NCI-H524 treated with DMSO at 0.1 percent for 48 hours (cell line): ENCODE measurements around the gene RGL3.
"Not testable (repeated sequence)": the region's sequence is repeated elsewhere in the genome, so short reads cannot be mapped to it uniquely, and the experiment has no call there.

ENCODE experiments used
- DNase-seq: peaks from one replicate; lab custom pipeline; 2025; lab: John Stamatoyannopoulos, UW

RGL3 gene

DNA sequence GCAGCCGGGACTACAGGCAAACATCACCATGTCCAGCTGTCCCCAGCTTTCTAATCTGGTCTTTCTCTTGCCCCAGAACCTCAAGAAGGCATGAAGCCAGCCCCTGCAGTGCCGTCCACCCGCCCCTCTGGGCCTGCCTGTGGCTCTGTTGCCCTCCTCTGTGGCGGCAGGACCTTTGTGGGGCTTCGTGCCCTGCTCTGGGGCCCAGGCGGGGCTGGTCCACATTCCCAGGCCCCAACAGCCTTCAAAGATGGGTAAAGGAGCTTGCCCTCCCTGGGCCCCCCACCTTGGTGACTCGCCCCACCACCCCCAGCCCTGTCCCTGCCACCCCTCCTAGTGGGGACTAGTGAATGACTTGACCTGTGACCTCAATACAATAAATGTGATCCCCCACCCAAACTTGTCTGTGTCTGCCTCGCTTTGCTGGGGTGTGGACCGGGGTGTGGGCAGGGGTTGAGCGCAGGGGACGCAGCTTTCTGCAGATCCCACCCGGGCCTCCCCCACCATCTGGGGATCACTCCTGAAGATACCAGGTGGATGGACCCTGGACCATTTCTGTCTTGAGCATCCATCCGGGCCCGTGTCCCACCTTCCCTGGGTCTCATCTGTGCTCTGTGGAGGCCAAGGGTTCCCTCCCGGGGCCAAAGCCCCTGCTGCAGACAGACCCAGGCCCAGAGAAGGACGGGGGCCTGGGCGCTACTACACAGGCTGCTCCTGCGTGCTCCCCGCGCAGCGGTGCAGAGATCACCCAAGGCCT is 31.6 kb upstream of the RGL3 start:
- no peak for DNase-seq

DNA sequence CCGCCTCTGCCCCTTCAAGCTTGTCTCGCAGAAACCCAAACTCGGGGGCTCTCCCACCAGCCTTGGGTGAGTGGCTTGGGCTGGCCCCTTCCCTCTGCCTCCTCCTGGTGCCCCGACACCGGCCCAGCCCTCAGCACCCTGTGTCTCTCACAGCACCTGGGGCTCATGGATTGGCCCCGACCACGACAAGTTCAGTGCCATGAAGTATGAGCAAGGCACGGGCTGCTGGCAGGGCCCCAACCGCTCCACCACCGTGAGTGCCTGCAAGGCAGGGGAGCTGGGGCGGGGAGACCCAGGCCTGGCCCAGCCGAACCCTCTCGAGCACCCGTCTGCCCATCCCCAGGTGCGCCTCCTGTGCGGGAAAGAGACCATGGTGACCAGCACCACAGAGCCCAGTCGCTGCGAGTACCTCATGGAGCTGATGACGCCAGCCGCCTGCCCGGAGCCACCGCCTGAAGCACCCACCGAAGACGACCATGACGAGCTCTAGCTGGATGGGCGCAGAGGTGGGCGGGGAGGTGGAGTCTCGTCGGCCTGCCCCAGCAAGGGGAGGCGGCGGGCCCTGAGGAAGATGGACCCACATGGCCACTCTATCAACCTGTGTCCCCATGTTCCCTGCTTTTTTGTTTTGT is 29.9 kb upstream of the RGL3 start:
- DNase-seq, result no peak

DNA sequence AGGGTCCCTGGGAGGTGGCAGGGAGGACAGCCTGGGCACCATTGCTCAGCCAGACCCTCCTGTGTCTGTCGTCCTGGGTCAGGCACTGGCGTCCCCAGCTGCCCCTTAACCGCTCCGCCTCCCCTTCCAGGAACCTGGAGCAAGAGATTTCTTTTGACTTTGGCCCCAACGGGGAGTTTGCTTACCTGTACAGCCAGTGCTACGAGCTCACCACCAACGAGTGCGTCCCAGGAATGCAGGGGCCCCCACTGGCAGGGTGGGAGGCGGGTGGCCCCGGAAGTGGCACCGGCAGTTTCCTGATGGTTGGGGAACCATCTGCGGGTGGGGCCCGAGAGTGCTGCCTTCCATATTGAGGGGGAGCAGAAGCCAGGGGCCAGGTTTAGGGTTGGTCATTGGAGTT is 29.3 kb upstream of the RGL3 start:
- DNase-seq, result no peak

DNA sequence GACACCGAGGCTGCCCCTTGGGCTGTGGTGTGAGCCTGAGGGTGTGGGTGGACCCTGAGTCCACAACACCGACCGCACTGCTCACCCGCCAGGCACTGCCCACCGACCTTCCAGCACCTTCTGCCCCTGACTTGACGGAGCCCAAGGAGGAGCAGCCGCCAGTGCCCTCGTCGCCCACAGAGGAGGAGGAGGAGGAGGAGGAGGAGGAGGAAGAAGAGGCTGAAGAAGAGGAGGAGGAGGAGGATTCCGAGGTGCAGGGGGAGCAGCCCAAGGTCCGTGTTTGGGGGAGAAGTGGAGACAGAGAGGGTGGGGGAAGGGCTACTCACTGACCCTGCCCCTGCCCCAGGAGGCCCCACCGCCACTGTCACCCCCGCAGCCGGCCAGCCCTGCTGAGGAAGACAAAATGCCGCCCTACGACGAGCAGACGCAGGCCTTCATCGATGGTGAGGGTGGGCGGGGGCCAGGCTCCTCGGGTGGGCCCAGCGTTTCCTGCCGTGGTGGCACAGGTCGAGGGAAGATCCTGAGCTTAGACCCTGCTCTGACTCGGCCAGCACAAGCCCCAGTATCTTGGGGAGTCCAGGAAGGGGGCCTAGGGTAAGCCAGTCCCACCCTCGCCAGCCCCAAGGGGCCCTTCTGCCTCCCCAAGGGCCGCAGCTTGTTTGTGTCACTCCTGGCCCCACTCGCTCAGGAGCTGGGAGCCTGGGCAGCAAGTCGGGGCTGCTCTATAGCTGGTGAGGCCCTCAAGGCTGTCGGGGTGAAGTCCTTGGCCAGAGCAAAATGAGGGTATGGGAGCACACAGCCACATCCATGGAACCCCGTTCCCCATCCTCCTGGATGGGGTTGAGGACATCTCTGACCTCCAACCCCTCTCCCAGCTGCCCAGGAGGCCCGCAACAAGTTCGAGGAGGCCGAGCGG is 28.5 kb upstream of the RGL3 start:
- no peak for DNase-seq

DNA sequence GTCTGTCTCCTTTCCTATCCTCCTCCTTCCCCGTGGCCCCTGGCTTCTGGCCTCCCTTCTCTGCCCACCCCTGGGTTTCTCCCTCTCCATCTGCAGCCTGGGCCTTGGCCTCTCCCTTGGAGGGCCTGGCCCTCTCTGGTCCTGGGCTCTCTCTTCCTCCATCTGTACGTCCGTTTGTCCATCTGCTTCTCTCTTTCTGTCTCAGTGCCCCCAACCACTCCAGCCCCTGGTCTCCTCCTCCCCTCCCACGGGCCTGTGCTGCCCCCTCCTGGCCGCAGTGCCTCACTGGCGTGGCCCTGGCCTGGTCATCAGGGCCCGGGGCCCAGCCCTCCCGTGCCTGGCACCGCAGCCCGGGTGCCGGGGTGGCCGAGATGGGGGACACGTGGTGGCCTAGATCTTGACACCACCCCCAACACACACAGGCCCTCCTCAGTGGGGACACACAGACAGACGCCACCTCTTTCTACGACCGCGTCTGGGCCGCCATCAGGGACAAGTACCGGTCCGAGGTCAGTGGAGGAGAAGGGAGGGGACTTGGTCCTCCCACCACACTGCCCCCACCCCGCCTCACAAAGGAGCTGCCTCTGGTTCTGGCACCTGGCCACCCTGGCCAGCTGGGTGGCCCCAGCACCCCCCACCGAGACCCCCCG is 27.7 kb upstream of the RGL3 start:
- no peak for DNase-seq

DNA sequence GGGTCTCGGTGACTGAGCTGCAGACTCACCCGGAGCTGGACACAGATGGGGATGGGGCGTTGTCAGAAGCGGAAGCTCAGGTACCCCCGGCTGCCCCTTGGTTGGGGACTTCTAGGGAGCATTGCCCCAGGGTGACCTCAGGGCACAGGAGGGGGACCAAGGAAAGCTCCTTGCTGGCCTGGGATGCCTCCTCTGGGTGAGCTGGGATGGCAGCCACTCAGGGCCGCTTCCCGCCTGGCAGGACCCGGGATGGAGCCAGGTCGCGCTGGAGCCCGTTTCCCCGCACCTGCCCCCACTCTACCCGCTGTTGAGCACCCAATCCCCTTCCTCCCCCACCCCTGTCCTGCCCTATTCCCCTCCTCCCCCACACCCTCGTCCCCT is 27.1 kb upstream of the RGL3 start:
- DNase-seq, result no peak

DNA sequence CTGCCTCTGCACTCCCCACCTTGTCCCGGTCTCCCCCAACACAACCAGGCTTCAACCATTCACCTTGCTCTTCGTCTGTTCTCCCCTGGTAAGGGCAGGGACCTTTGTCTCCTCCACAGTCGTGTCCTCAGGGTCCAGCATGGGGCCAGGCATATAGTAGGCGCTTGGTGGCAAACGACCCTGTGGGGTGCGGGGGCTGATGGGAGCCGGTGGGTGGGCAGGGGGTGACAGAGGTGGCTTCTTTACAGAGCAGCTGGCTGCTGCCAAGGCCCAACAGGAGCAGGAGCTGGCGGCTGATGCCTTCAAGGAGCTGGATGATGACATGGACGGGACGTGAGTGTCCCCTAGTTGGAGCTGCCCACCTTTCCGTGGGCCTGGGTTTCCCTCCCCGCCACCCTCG is 26.0 kb upstream of the RGL3 start:
- DNase-seq, result no peak

DNA sequence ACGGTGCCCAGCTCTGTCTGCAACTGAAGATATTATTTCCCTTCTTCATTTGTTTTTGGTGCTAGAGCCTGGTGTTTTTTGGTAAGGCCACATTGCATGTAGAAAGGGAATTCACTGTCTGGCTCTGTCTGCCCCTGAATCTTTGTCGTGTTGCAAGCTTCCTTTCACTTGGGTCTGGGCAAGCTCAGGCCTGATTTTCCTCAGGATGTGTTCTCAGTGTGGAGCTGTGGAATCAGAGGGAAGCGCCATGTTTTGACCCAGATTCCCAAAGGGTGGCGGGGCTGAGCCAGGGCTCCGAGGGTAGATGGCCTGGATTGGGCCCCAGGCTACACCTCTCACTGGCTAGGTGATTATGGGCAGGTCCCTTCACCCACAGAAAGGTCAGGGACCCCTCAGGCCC is 24.9 kb upstream of the RGL3 start:
- no peak for DNase-seq

DNA sequence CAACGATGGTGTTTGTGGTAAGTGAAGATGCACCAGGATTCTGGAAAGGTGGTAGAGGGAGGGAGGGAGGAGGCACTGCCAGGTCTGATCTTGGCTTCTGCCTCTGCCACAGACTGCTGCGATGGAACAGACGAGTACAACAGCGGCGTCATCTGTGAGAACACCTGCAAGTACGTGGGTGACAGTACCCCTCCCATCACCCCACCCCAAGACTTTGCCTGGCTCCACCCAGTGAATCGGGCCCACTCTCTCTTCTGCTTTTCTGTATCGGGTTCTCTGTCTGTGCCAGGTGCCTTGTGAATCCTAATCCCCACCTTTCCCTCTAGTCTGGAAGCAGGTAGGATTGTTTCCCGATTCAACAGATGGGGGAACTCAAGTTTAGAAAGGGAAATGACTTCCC is 18.8 kb upstream of the RGL3 start:
- no peak for DNase-seq

DNA sequence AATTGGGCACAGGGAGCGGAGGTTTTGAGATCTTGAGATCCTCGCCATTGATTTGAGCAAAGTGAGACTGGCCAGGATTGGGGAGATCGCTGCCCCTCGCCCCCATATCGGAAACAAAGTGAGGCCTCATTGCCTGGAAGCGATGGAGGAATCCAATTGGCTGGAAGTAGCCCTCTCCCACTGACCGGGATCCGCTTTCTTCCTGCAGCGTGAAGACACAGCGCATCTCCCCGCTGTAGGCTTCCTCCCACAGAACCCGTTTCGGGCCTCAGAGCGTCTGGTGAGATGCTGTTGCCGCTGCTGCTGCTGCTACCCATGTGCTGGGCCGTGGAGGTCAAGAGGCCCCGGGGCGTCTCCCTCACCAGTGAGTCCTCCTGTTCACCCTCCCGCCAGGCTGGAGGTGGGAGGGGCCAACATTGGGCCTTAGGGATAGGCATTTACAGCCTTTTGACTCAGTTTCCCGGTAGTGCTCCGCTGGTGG is 16.8 kb upstream of the RGL3 start:
- DNase-seq, result no peak

DNA sequence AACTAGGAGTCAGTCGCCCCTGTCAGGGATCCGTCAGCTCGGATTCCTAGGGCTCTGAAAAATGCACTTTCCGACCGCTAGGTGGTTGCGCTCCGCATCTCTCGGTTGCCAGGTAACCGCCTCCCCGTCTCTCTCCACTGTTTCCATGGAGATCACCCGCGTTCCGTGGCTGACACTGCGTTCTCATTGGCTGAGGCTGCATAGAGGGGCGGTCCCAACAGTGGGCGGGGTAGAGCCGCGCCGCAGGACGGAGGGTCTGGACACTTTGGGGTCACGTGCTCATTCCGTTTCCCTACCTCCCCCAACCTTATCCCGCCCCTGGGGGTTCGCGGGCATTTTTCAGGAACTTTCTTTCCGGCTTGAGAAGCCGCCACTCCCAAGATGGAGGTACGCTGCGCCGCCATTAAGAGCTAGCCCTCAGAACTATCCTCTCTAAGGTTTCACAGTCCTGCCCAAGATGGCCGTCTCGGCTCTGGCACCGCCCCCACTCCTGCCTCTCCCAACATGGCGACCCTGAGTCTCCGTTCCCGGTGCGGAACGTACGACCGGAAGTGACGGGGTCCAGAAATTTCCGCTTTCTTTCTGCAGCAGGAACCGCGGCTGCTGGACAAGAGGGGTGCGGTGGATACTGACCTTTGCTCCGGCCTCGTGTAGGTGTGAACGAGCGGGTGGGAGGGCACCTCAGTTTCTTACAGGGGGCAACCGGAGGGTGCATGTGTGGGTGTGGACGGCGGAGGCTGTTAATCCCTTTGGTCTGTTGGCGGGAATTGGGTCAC is 16.1 kb upstream of the RGL3 start, which contains the start of the genes ODAD3 and PRKCSH:
ODAD3 (minus strand) TSS at position 65 of the 776 bp plus-strand sequence. CDS start 105 bp downstream, outside the sequence.
PRKCSH (plus strand) TSS at position 579 of the 776 bp plus-strand sequence. CDS start 483 bp downstream, outside the sequence.
- DNase-seq, result peak; percentile 100

DNA sequence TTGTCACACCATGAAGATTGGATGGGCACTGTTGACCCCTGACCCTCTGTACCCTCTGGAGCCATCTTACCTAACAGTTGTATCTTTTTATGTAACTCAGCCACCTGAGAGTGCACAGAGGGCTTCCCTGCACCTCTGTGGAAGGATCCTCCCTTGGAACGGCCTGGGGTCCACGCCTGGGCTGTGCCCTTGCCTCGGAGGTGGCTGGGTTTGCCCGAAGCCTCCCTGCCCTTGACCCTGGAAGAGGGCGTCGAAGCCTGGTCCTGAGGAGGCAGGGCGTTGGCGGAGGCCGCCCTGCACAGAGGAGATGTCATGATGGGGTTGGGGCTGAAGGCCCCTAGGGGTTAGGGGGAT is 15.6 kb upstream of the RGL3 start:
- DNase-seq, result no peak

DNA sequence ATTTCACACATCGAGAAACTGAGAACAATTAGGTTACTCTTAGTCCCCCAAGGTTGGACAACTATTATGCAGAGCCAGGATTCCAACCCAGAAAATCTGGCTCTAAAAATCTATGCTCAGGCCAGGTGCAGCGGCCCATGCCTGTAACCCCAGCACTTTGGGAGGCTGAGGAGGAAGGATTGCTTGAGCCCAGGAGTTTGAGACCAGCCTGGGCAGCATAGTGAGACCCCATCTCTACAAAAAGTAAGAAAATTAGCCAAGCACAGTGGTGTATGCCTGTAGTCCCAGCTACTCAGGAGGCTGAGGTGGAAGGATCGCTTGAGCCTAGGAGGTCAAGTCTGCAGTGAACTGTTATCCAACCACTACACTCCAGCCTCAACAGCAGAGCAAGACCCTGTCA is 14.4 kb upstream of the RGL3 start:
- DNase-seq, result not testable (repeated sequence)

DNA sequence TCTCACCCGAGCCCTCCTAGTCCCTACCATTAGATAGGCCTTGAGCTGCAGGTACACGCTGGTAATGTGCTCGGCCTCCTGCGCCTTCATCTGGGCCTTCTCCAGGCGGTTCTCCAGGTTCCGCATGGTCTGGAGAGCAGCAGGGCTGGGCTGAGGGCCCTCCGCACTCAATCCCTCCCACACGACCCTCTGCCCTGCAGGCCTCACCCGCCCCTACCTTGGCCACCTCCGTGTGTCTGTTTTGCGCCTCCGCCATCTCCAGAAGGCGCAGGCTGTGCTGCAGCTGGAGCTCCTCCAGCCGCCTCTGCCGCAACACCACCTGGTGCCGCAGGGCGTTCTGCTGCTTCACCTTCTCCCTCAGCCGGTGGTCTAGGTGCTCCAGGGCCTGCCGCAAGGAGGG is 7.5 kb upstream of the RGL3 start:
- no peak for DNase-seq

DNA sequence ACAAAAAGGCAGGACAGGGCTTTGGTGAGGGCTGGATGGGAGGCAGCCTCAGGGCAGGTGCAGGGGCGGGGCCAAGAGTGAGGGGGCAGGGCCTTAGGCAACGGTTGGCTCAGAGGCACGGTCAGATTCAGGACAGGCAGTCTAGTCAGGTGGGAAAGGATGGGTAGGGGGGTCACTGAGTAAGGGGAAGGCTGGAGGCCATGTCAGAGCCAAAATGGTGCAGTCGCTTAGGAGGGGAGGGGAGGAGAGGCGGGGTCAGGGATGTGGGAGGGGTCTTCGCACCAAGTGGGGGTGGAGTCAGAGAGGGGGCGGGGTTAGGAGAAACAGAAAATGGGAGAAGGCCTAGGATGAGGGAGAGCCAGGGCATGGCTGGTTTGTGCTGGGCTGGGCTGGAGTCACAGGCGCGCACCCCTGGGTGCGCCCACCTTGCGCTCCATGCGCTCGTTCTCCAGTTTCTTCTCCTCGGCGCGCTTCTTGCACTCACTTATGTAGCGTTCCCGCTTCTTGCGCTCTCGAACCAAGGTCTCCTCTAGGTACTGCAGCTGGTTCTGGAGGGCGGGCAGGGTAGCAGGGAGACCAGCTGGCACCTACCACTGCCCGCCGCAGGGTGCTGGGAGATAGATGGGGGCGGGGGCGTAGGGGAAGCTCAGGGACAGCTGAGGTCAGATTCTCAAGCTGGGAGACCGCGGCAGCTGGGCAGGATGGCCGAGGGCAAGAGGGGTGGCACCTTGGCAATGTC is 6.8 kb upstream of the RGL3 start:
- no peak for DNase-seq

DNA sequence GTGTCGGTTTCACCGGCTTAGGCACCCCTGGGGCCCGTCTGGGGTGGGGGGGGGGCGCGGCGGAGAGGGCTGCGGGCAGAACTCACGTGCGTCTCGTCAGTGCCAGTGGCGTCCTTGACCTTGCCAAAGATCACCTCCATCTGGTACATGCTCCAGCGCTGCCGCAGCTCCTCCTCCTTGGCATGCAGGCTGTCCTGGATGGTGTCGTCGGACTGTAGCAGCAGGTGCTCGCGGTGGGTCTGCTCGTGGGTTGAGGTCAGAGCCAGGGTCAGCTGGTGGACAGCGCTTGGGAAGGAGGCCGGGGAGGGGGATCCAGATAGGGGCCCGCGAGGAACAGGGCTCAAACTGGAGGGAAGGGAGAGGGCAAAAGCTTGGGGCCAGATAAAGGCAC is 4.7 kb upstream of the RGL3 start:
- DNase-seq, result no peak

DNA sequence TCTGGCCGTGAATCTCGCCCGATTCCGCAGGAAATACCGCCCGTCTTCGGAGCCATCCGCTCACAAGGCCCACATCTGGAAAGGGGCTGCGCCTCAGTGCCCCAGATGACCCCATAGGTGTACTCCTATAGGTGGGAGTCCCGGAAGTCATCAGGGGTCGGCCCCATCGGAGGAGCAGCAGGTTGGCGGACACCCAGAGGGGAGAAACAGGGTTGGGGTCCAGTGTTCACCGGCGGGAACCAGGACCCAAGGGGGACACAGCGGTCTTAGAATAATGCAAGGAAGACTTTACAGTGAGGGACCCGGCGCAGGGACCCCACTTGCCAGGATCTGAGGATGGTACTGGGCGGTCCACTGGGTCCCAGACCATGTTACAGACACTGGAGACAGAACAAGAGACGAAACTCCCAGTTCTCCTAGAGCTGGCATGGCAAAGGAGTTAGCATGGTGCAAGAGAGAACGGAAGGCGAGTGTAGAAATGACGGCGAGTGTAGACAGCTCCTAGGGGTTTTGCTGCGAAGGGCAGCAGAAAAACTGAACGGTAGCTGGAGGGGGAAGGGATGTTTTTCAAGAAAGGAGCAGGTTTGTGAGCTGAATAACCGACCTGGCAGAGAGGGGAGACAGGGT is 4.2 kb upstream of the RGL3 start:
- no peak for DNase-seq

DNA sequence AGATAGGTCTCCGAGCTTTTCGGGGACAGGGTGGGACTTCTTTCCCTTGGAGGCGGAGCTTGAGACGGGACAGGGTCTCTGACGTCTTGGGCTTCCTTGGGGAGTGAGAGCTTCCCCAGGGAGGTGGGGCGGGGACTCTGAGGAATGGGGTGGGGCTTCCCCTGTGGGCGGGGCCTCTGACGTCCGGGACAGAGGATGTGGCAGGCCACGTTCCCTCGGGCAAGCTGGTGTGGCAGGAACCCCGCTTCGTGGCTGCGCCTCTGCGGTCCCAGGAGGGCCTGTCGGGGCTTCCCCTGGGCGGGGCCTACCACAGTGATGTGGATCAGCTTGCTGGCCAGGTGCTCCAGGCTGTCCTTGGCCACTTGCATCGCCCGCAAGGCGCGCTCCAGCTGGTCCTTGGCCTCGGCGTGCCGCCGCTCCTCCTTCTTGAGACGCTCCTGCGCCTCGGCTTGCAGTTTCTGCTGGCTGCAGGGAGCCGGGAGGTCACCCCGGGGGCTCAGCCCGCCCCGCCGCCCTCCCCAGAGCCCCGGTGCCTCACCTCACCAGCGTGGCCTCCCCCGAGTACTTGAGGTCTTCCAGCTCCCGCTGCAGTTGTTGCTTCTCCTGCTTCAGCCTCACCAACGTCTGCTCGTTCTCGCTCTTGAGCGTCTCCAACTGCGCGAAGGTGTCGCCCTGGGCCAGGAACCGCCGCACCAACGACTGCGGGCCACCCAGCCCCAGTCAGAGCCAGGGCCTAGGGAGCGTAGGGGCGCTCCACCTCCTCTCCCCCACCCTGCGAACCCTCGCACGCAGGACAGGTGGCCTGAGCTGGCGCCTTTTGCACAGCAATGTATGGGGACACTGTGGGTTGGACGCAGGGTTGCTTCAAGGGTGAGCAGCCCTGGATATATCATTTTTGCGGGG is 3.3 kb upstream of the RGL3 start:
- DNase-seq, result no peak
